ENCODE measurements around the gene SSTR5. TPM values are rescaled to one million over a fixed set of nuclear protein-coding genes. Genes with fewer than 3 reads are reported as not detected.

The SSTR5 gene
- total and polyA plus RNA-seq, 2 of the 4 experiments (the other 2 are of a cell fraction): not detected

- H3K27me3 ChIP-seq (ENCODE audit: control insufficient read depth, insufficient read depth, low read length): peaks cover 22% of the 10 kb centered on the region; the same call in 1 of the 2 replicates
- no TSS peak for BruUV-seq (replicated peaks)
- no peak overlapping the region for H3K4ac ChIP-seq (ENCODE audit: low read depth, low read length)
- H2AK9ac ChIP-seq (replicated peaks; ENCODE audit: low read depth, low read length, poor library complexity): no peak overlapping the region
- H3K27ac ChIP-seq (ENCODE audit: insufficient read depth, low read length): no peak overlapping the region
- no peak overlapping the region for H3K14ac ChIP-seq (replicated peaks; ENCODE audit: low read depth, low read length)
- intact Hi-C loops (cut with micrococcal nuclease): no loop called here
- no peaks in the 10 kb centered on the region for H3K9me1 ChIP-seq (ENCODE audit: insufficient read depth, low read length)
- WGBS, 2 experiments (ENCODE audit: extremely low coverage in 2 of 2, insufficient read length in 1 of 2): 100% methylated on average over 5 of the region's 39 CpGs; no CpG with 5 or more reads in 1 of the 2 experiments
- no peak overlapping the region for H2BK15ac ChIP-seq (ENCODE audit: low read depth, low read length)
- no peak overlapping the region for H4K8ac ChIP-seq (ENCODE audit: low read depth in 2 of 2, low read length in 2 of 2)
- H3K36me3 ChIP-seq (ENCODE audit: control insufficient read depth, insufficient read depth, low read length): no peaks in the 10 kb centered on the region
- no peak overlapping the region for H3K23ac ChIP-seq (ENCODE audit: low read depth, low read length)
- no peak for TF ChIP-seq MAFK (IDR thresholded peaks at IDR 0.05; ENCODE audit: low read depth, low read length)
- TF ChIP-seq POLR2A (IDR thresholded peaks at IDR 0.05; ENCODE audit: low read depth, low read length): no peak
- no peak for TF ChIP-seq USF2 (IDR thresholded peaks at IDR 0.05; ENCODE audit: low read depth, low read length)
- TF ChIP-seq BHLHE40 (IDR thresholded peaks at IDR 0.05; ENCODE audit: low read depth, low read length): no peak
- TF ChIP-seq MXI1 (IDR thresholded peaks at IDR 0.05; ENCODE audit: borderline replicate concordance, low read depth, low read length): no peak
- TF ChIP-seq ELK1 (IDR thresholded peaks at IDR 0.05; ENCODE audit: borderline replicate concordance, low read depth, low read length): no peak
- no peak for TF ChIP-seq CTCF (conservative IDR thresholded peaks at IDR 0.05; ENCODE audit: low read depth, low read length)
- TF ChIP-seq RCOR1 (IDR thresholded peaks at IDR 0.05; ENCODE audit: insufficient replicate concordance, low read length): no peak
- TF ChIP-seq CHD1 (IDR thresholded peaks at IDR 0.05; ENCODE audit: low read depth, low read length): no peak
- TF ChIP-seq CEBPB (IDR thresholded peaks at IDR 0.05; ENCODE audit: low read depth, low read length): no peak
- TF ChIP-seq FOS (IDR thresholded peaks at IDR 0.05; ENCODE audit: low read depth, low read length): no peak
- H4K5ac ChIP-seq (ENCODE audit: low read depth, low read length): no peak overlapping the region
- H3K4me1 ChIP-seq (ENCODE audit: control insufficient read depth, insufficient read depth, low read length): no peaks in the 10 kb centered on the region
- no peak overlapping the region for H2AK5ac ChIP-seq (ENCODE audit: low read depth, low read length)
- no peaks in the 10 kb centered on the region; the same call in 1 of the 2 replicates for H3K9me3 ChIP-seq (ENCODE audit: control insufficient read depth, insufficient read depth, low read length)
- no peak overlapping the region for H3K4me3 ChIP-seq (ENCODE audit: insufficient read depth, low read depth, low read length)
- H4K20me1 ChIP-seq (ENCODE audit: insufficient read depth, low read length): peaks cover 2% of the 10 kb centered on the region
- H4K91ac ChIP-seq (ENCODE audit: insufficient read depth, low read depth, low read length): no peak overlapping the region
- H3K4me2 ChIP-seq (ENCODE audit: low read depth, low read length): no peak overlapping the region
- H2BK120ac ChIP-seq (ENCODE audit: low read depth, low read length): no peak overlapping the region
- no peak overlapping the region for H3K56ac ChIP-seq (ENCODE audit: extremely low read depth, insufficient read depth, low read length)
- no peak overlapping the region for H2AFZ ChIP-seq (replicated peaks; ENCODE audit: low read length, poor library complexity)
- in situ Hi-C loops (cut with MboI; ENCODE audit: low sequenced_read_pairs): no loop called here
- POLR2A ChIA-PET (ENCODE audit: unreplicated experiment): no interaction called here
- CTCF ChIA-PET: no interaction called here
- H3K18ac ChIP-seq (ENCODE audit: low read depth, low read length): no peak overlapping the region
- no peak overlapping the region for H2BK20ac ChIP-seq (ENCODE audit: low read depth, low read length)
- H2BK5ac ChIP-seq (ENCODE audit: low read depth, low read length, poor library complexity, severe bottlenecking): no peak overlapping the region
- no peaks in the 10 kb centered on the region for H3K79me1 ChIP-seq (ENCODE audit: low read depth in 1 of 2, low read length in 2 of 2)
- DNase-seq (no peak), ATAC-seq (ENCODE audit: low read depth) (no peak)
- no peak overlapping the region for H3K9ac ChIP-seq (ENCODE audit: low read depth, low read length)
- dilution Hi-C loops (cut with HindIII; ENCODE audit: low sequenced_read_pairs, unreplicated experiment): no loop called here
Measured at GRCh38 chr16:1028524-1029258, 43.9 kb upstream of the SSTR5 start.

Data from IMR-90 (cell line).